Stimulated activated CD4-positive, alpha-beta T cell treated with anti-CD3 and anti-CD28 coated beads, Interleukin-12 subunit alpha, Interleukin-12 subunit beta, amount 100 ng/mL, for 24 hours (primary cell): Measurements from ENCODE around the gene CCDC12.

ENCODE experiments used
- DNase-seq, 2 experiments: peaks; one replicate each; pipeline ENCODE4 v3.0.0-alpha.2; 2020; ENCODE audit warnings: low read depth in 2 of 2

CCDC12 gene

GRCh38 chr3:46957092-46957820 is 19.3 kb downstream of the CCDC12 start:
- no peak for DNase-seq

GRCh38 chr3:46955801-46956259 is 20.7 kb downstream of the CCDC12 start:
- no peak for DNase-seq

- DNase-seq, result no peak
Measured at GRCh38 chr3:46955157-46955556, 21.4 kb downstream of the CCDC12 start.

GRCh38 chr3:46954178-46954577 is 22.4 kb downstream of the CCDC12 start:
- no peak for DNase-seq

GRCh38 chr3:46953234-46954010 is 23.1 kb downstream of the CCDC12 start:
- DNase-seq, result no peak

GRCh38 chr3:46952813-46953212 is 23.7 kb downstream of the CCDC12 start:
- no peak for DNase-seq

GRCh38 chr3:46950650-46951241 is 25.8 kb downstream of the CCDC12 start:
- no peak for DNase-seq

- DNase-seq, result no peak
Measured at GRCh38 chr3:46950177-46950576, 26.4 kb downstream of the CCDC12 start.

- DNase-seq, result no peak
Measured at GRCh38 chr3:46948830-46949671, 27.5 kb downstream of the CCDC12 start.

- peak in 1 of 2 experiments; percentile 43 for DNase-seq
Measured at GRCh38 chr3:46947981-46948791, 28.4 kb downstream of the CCDC12 start.

- DNase-seq, result no peak
Measured at GRCh38 chr3:46947546-46947901, 29.0 kb downstream of the CCDC12 start.

- no peak for DNase-seq
Measured at GRCh38 chr3:46946856-46947545, 29.5 kb downstream of the CCDC12 start.

- no peak for DNase-seq
Measured at GRCh38 chr3:46946416-46946815, 30.1 kb downstream of the CCDC12 start.

- DNase-seq, result no peak
Measured at GRCh38 chr3:46944191-46944590, 32.4 kb downstream of the CCDC12 start.

GRCh38 chr3:46943237-46944187 is 33.0 kb downstream of the CCDC12 start:
- no peak for DNase-seq

GRCh38 chr3:46942481-46943236 is 33.9 kb downstream of the CCDC12 start:
- no peak for DNase-seq

GRCh38 chr3:46942076-46942475 is 34.5 kb downstream of the CCDC12 start:
- no peak for DNase-seq
